SKM-1 treated with dmso at 0.1 percent for 144 hours (cell line): Measurements from ENCODE around the gene ARHGAP21.

Experiments
- DNase-seq: peaks from one replicate; lab custom pipeline; 2025; ENCODE audit not compliant: unreplicated experiment; lab: John Stamatoyannopoulos, UW

Gene ARHGAP21

GRCh38 chr10:24579448-24579847 lies 144.2 kb downstream of the ARHGAP21 start:
- DNase-seq, result no peak

- no peak for DNase-seq
These were observed 148.1 kb downstream of the ARHGAP21 start for GRCh38 chr10:24575481-24576002.

GRCh38 chr10:24574578-24575155 lies 149.0 kb downstream of the ARHGAP21 start:
- no peak for DNase-seq

- DNase-seq, result no peak
These were observed 149.5 kb downstream of the ARHGAP21 start for GRCh38 chr10:24574161-24574560.

GRCh38 chr10:24571870-24572450 lies 151.7 kb downstream of the ARHGAP21 start:
- no peak for DNase-seq

GRCh38 chr10:24570658-24571426 lies 152.8 kb downstream of the ARHGAP21 start:
- DNase-seq, result no peak

- no peak for DNase-seq
These were observed 153.6 kb downstream of the ARHGAP21 start for GRCh38 chr10:24569828-24570657.

- DNase-seq, result no peak
These were observed 154.3 kb downstream of the ARHGAP21 start for GRCh38 chr10:24569330-24569796.

GRCh38 chr10:24568042-24568441 lies 155.6 kb downstream of the ARHGAP21 start:
- DNase-seq, result no peak

- no peak for DNase-seq
These were observed 162.2 kb downstream of the ARHGAP21 start for GRCh38 chr10:24561453-24561852.

- DNase-seq, result peak; percentile 15
These were observed 166.6 kb downstream of the ARHGAP21 start for GRCh38 chr10:24556750-24557742.

- peak; percentile 0 for DNase-seq
These were observed 167.4 kb downstream of the ARHGAP21 start for GRCh38 chr10:24556126-24556749.

GRCh38 chr10:24554036-24554435 lies 169.7 kb downstream of the ARHGAP21 start:
- DNase-seq, result no peak

GRCh38 chr10:24553051-24553612 lies 170.6 kb downstream of the ARHGAP21 start:
- DNase-seq, result no peak

- DNase-seq, result no peak
These were observed 171.2 kb downstream of the ARHGAP21 start for GRCh38 chr10:24552346-24553016.

- DNase-seq, result no peak
These were observed 172.5 kb downstream of the ARHGAP21 start for GRCh38 chr10:24551161-24551560.

GRCh38 chr10:24550680-24551079 lies 173.0 kb downstream of the ARHGAP21 start:
- DNase-seq, result no peak

- no peak for DNase-seq
These were observed 178.1 kb downstream of the ARHGAP21 start for GRCh38 chr10:24545585-24545984.

GRCh38 chr10:24544776-24545175 lies 178.9 kb downstream of the ARHGAP21 start:
- no peak for DNase-seq
